Measurements from ENCODE around the gene MLYCD. TPM values are rescaled to one million over a fixed set of nuclear protein-coding genes. Genes with fewer than 3 reads are reported as not detected.

Gene MLYCD
- total RNA-seq, 1 donor from 2014 or later, result 2.8 TPM

GRCh38 chr16:83973077-83973476, 74.2 kb downstream of the MLYCD start:
- Mint-ChIP-seq H3K36me3 (ENCODE audit: low read depth, unreplicated experiment) (peaks cover 4% of the 10 kb centered on the region), H3K9me3 (ENCODE audit: unreplicated experiment) (peaks cover 4% of the 10 kb centered on the region), H3K4me3 (ENCODE audit: unreplicated experiment) (no peak overlapping the region), H3K27me3 (ENCODE audit: low read depth, unreplicated experiment) (peaks cover 49% of the 10 kb centered on the region), H3K27ac (ENCODE audit: unreplicated experiment) (no peak overlapping the region), H3K4me1 (ENCODE audit: low read depth, unreplicated experiment) (no peaks in the 10 kb centered on the region)
- DNase-seq (ENCODE audit: low read depth) (no peak), FAIRE-seq (no peak)
- Histone ChIP-seq H2AFZ (ENCODE audit: low read depth, low read length) (no peak overlapping the region), H3K4me2 (ENCODE audit: low read length) (no peak overlapping the region), H4K20me1 (ENCODE audit: insufficient read depth, low read length) (no peaks in the 10 kb centered on the region), H3K4me3 (ENCODE audit: insufficient read depth, low read depth, low read length) (no peak overlapping the region), H3K4me1 (ENCODE audit: insufficient read depth, low read length) (no peaks in the 10 kb centered on the region), H3K27me3 (ENCODE audit: insufficient read depth, low read length) (no peaks in the 10 kb centered on the region), H3K27ac (ENCODE audit: low read depth, low read length) (no peak overlapping the region), H3K9me3 (ENCODE audit: insufficient read depth, low read depth, low read length) (no peaks in the 10 kb centered on the region), H3K79me2 (ENCODE audit: insufficient read depth, low read length) (no peaks in the 10 kb centered on the region), H3K36me3 (ENCODE audit: insufficient read depth, low read length) (no peaks in the 10 kb centered on the region), H3K9ac (ENCODE audit: low read length) (no peak overlapping the region)
- TF ChIP-seq CTCF (IDR thresholded peaks at IDR 0.05; ENCODE audit: insufficient read depth, low read depth, low read length), result no peak
- no peak for TF ChIP-seq EZH2 (IDR thresholded peaks at IDR 0.05; ENCODE audit: insufficient read depth, low read length)

- no peak overlapping the region for H3K9ac ChIP-seq (ENCODE audit: low read length)
- no peaks in the 10 kb centered on the region for H3K79me2 ChIP-seq (ENCODE audit: insufficient read depth, low read length)
- Mint-ChIP-seq H3K36me3 (ENCODE audit: low read depth, unreplicated experiment) (peaks cover 5% of the 10 kb centered on the region), H3K27ac (ENCODE audit: unreplicated experiment) (no peak overlapping the region), H3K9me3 (ENCODE audit: unreplicated experiment) (peaks cover 10% of the 10 kb centered on the region), H3K4me3 (ENCODE audit: unreplicated experiment) (no peak overlapping the region), H3K27me3 (ENCODE audit: low read depth, unreplicated experiment) (peaks cover 53% of the 10 kb centered on the region), H3K4me1 (ENCODE audit: low read depth, unreplicated experiment) (no peaks in the 10 kb centered on the region)
- H3K27me3 ChIP-seq (ENCODE audit: insufficient read depth, low read length), result no peaks in the 10 kb centered on the region
- no peak overlapping the region for H3K4me2 ChIP-seq (ENCODE audit: low read length)
- H3K27ac ChIP-seq (ENCODE audit: low read depth, low read length), result no peak overlapping the region
- no peak for TF ChIP-seq EZH2 (IDR thresholded peaks at IDR 0.05; ENCODE audit: insufficient read depth, low read length)
- H3K4me1 ChIP-seq (ENCODE audit: insufficient read depth, low read length), result no peaks in the 10 kb centered on the region
- no peak overlapping the region for H2AFZ ChIP-seq (ENCODE audit: low read depth, low read length)
- no peaks in the 10 kb centered on the region for H4K20me1 ChIP-seq (ENCODE audit: insufficient read depth, low read length)
- H3K36me3 ChIP-seq (ENCODE audit: insufficient read depth, low read length), result no peaks in the 10 kb centered on the region
- FAIRE-seq, result no peak
- DNase-seq (ENCODE audit: low read depth), result no peak
- no peak overlapping the region for H3K4me3 ChIP-seq (ENCODE audit: insufficient read depth, low read depth, low read length)
- H3K9me3 ChIP-seq (ENCODE audit: insufficient read depth, low read depth, low read length), result peaks cover 5% of the 10 kb centered on the region
Observed at GRCh38 chr16:83973581-83974385, 74.9 kb downstream of the MLYCD start.

- no peak overlapping the region for H3K4me3 Mint-ChIP-seq (ENCODE audit: unreplicated experiment)
- H3K27me3 Mint-ChIP-seq (ENCODE audit: low read depth, unreplicated experiment), result peaks cover 53% of the 10 kb centered on the region
- H3K4me1 ChIP-seq (ENCODE audit: insufficient read depth, low read length), result no peaks in the 10 kb centered on the region
- no peaks in the 10 kb centered on the region for H4K20me1 ChIP-seq (ENCODE audit: insufficient read depth, low read length)
- H3K36me3 ChIP-seq (ENCODE audit: insufficient read depth, low read length), result no peaks in the 10 kb centered on the region
- H3K9me3 Mint-ChIP-seq (ENCODE audit: unreplicated experiment), result peaks cover 17% of the 10 kb centered on the region
- H3K27ac ChIP-seq (ENCODE audit: low read depth, low read length), result no peak overlapping the region
- no peak for DNase-seq (ENCODE audit: low read depth)
- no peak overlapping the region for H3K4me2 ChIP-seq (ENCODE audit: low read length)
- H3K27me3 ChIP-seq (ENCODE audit: insufficient read depth, low read length), result no peaks in the 10 kb centered on the region
- H3K27ac Mint-ChIP-seq (ENCODE audit: unreplicated experiment), result no peak overlapping the region
- H2AFZ ChIP-seq (ENCODE audit: low read depth, low read length), result no peak overlapping the region
- peaks cover 8% of the 10 kb centered on the region for H3K36me3 Mint-ChIP-seq (ENCODE audit: low read depth, unreplicated experiment)
- TF ChIP-seq EZH2 (IDR thresholded peaks at IDR 0.05; ENCODE audit: insufficient read depth, low read length) (no peak), CTCF (IDR thresholded peaks at IDR 0.05; ENCODE audit: insufficient read depth, low read depth, low read length) (no peak)
- H3K9ac ChIP-seq (ENCODE audit: low read length), result no peak overlapping the region
- FAIRE-seq, result no peak
- H3K4me1 Mint-ChIP-seq (ENCODE audit: low read depth, unreplicated experiment), result no peaks in the 10 kb centered on the region
- H3K9me3 ChIP-seq (ENCODE audit: insufficient read depth, low read depth, low read length), result peaks cover 7% of the 10 kb centered on the region
- H3K4me3 ChIP-seq (ENCODE audit: insufficient read depth, low read depth, low read length), result no peak overlapping the region
- H3K79me2 ChIP-seq (ENCODE audit: insufficient read depth, low read length), result no peaks in the 10 kb centered on the region
Observed at GRCh38 chr16:83974475-83974874, 75.6 kb downstream of the MLYCD start.

All from astrocyte (in vitro differentiated cells and primary cell).